ENCODE measurements around the gene SRSF5. TPM values are rescaled to one million over a fixed set of nuclear protein-coding genes. Genes with fewer than 3 reads are reported as not detected.

SRSF5 gene
- total RNA-seq, 1 donor from 2014 or later: 126 TPM

- no peaks in the 10 kb centered on the region for H3K36me3 ChIP-seq (ENCODE audit: control insufficient read depth, insufficient read depth, low read length)
- FAIRE-seq (no peak), DNase-seq (ENCODE audit: low read depth) (peak; percentile 77)
- no peak overlapping the region for H3K4me3 ChIP-seq (ENCODE audit: low read depth, low read length)
- H3K27me3 ChIP-seq (ENCODE audit: control insufficient read depth, insufficient read depth, low read length): peaks cover 2% of the 10 kb centered on the region
- peak; percentile 82 for TF ChIP-seq CTCF (IDR thresholded peaks at IDR 0.05; ENCODE audit: insufficient read depth, low read length, severe bottlenecking)
Measured at GRCh38 chr14:69818758-69819191, 51.8 kb downstream of the SRSF5 start.

GRCh38 chr14:69819607-69820006 lies 52.7 kb downstream of the SRSF5 start:
- Histone ChIP-seq H3K27me3 (ENCODE audit: control insufficient read depth, insufficient read depth, low read length) (peaks cover 2% of the 10 kb centered on the region), H3K4me3 (ENCODE audit: low read depth, low read length) (no peak overlapping the region), H3K36me3 (ENCODE audit: control insufficient read depth, insufficient read depth, low read length) (no peaks in the 10 kb centered on the region)
- no peak for TF ChIP-seq CTCF (IDR thresholded peaks at IDR 0.05; ENCODE audit: insufficient read depth, low read length, severe bottlenecking)
- no peak for FAIRE-seq
- DNase-seq (ENCODE audit: low read depth): no peak

GRCh38 chr14:69820991-69821390 lies 54.0 kb downstream of the SRSF5 start:
- no peaks in the 10 kb centered on the region for H3K36me3 ChIP-seq (ENCODE audit: control insufficient read depth, insufficient read depth, low read length)
- no peak for TF ChIP-seq CTCF (IDR thresholded peaks at IDR 0.05; ENCODE audit: insufficient read depth, low read length, severe bottlenecking)
- peaks cover 2% of the 10 kb centered on the region for H3K27me3 ChIP-seq (ENCODE audit: control insufficient read depth, insufficient read depth, low read length)
- DNase-seq (ENCODE audit: low read depth) (peak; percentile 51), FAIRE-seq (no peak)
- no peak overlapping the region for H3K4me3 ChIP-seq (ENCODE audit: low read depth, low read length)

Other genes with a start within 250 kb of the SRSF5 start
- gene CCDC177, start 192.3 kb upstream of the SRSF5 start, total RNA-seq: not detected in 2 replicates
- 3.9 and 5.6 TPM in 2 replicates for gene SUSD6, start 155.5 kb upstream of the SRSF5 start, total RNA-seq
- not detected in 2 replicates for gene SLC10A1, start 30.1 kb downstream of the SRSF5 start, total RNA-seq
- gene SMOC1, start 112.3 kb downstream of the SRSF5 start, total RNA-seq: 10.8 and 16.3 TPM in 2 replicates